ENCODE measurements around the gene G3BP1. TPM values are rescaled to one million over a fixed set of nuclear protein-coding genes. Genes with fewer than 3 reads are reported as not detected.

The G3BP1 gene
- total RNA-seq, 4 donors from 2014 or later = 49.8 to 75.5 (median 63.1) TPM

DNA sequence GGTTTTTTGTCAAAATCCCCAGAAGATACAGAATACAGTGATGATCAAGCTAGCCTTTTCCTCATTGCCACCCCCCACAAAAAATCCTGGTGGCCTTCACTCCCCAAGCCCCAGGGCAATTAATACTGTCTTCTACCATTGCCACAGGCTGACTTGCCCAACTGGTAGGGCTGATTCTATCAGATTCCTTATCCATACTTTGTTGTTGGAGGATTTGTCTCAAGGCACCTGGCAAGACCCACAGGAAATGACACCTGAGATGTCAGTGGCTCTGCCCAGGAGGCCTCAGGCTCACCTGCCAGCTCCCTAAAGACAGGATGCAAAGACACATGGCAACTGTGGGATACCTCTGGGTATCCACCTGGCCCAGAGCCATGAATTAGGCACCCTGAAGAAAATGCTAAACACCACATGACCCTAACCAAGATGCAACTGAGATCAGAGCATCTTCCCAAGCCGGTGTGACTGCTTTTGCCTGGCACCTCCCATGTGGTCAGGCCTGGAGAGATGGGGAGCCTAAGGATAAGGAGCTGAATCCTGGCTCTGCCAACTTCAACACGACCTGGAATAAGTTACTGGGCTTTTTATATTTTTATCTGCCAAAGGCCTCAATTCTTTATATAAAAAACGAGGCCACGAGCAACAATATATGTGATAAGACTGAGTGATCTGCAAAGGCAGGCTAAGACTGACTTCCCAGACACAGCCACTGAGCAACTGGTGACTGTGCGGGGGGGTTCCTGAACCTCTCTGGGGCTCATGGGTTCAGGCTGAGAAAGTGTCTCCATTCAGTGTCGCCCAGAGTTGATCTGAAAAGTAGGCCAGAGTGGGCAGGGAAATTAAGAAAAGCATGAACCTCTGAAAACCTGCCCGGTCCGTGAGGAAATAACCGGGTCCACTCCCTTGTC is 14.3 kb upstream of the G3BP1 start:
- peaks cover 0 to 12% (median 5%) of the 10 kb centered on the region in 4 donors for H3K36me3 ChIP-seq
- no peaks in the 10 kb centered on the region for H3K9me3 ChIP-seq
- WGBS = 27% methylated on average over 7 of the region's 9 CpGs
- peaks cover 16 to 44% (median 33%) of the 10 kb centered on the region in 4 donors for H3K4me1 ChIP-seq
- peak overlapping the region; percentile 83 to 91 (median 89) for H3K27ac ChIP-seq (replicated peaks in 1 of 4)
- TF ChIP-seq, protein P1, sequence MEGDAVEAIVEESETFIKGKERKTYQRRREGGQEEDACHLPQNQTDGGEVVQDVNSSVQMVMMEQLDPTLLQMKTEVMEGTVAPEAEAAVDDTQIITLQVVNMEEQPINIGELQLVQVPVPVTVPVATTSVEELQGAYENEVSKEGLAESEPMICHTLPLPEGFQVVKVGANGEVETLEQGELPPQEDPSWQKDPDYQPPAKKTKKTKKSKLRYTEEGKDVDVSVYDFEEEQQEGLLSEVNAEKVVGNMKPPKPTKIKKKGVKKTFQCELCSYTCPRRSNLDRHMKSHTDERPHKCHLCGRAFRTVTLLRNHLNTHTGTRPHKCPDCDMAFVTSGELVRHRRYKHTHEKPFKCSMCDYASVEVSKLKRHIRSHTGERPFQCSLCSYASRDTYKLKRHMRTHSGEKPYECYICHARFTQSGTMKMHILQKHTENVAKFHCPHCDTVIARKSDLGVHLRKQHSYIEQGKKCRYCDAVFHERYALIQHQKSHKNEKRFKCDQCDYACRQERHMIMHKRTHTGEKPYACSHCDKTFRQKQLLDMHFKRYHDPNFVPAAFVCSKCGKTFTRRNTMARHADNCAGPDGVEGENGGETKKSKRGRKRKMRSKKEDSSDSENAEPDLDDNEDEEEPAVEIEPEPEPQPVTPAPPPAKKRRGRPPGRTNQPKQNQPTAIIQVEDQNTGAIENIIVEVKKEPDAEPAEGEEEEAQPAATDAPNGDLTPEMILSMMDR (IDR thresholded peaks at IDR 0.05) = no peak
- TF ChIP-seq EP300 (IDR thresholded peaks at IDR 0.05) (no peak), POLR2A (IDR thresholded peaks at IDR 0.05; ENCODE audit: low read depth) (no peak), POLR2AphosphoS5 (IDR thresholded peaks at IDR 0.05) (no peak)
- DNase-seq (ENCODE audit: extremely low spot score) = no peak
- no peaks in the 10 kb centered on the region for H3K27me3 ChIP-seq
- intact Hi-C loops (cut with DNase I) = no loop called here
- H3K4me3 ChIP-seq = peak overlapping the region; percentile 78 to 96 (median 92)

DNA sequence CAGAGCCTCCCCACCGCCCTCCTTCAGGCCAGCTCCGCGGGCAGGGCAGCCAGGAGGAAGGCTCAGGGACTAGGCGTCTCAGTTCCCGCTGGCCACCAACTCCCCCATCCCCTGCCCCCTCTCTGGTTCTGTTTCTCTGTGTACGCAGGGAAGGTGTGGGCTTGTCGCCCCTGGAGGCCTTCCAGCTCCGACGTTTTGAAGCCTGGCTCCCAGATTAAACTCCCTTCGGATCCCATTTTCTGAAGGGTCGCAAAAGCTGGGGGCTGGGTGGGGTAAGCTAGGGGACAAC is 13.7 kb upstream of the G3BP1 start:
- no peak for DNase-seq (ENCODE audit: extremely low spot score)
- TF ChIP-seq, protein P1 (IDR thresholded peaks at IDR 0.05) = no peak
- TF ChIP-seq POLR2AphosphoS5 (IDR thresholded peaks at IDR 0.05) (no peak), EP300 (IDR thresholded peaks at IDR 0.05) (no peak), POLR2A (IDR thresholded peaks at IDR 0.05; ENCODE audit: low read depth) (no peak)
- Histone ChIP-seq H3K36me3 (peaks cover 0 to 7% (median 3%) of the 10 kb centered on the region in 4 donors), H3K4me3 (peak overlapping the region; percentile 78 to 96 (median 92)), H3K9me3 (no peaks in the 10 kb centered on the region), H3K4me1 (peaks cover 16 to 44% (median 33%) of the 10 kb centered on the region in 4 donors), H3K27me3 (no peaks in the 10 kb centered on the region), H3K27ac (replicated peaks in 1 of 4) (peak overlapping the region; percentile 83 to 91 (median 89))
- intact Hi-C loops (cut with DNase I) = no loop called here
- no CpG with 5 or more reads among the region's 11 CpGs for WGBS

DNA sequence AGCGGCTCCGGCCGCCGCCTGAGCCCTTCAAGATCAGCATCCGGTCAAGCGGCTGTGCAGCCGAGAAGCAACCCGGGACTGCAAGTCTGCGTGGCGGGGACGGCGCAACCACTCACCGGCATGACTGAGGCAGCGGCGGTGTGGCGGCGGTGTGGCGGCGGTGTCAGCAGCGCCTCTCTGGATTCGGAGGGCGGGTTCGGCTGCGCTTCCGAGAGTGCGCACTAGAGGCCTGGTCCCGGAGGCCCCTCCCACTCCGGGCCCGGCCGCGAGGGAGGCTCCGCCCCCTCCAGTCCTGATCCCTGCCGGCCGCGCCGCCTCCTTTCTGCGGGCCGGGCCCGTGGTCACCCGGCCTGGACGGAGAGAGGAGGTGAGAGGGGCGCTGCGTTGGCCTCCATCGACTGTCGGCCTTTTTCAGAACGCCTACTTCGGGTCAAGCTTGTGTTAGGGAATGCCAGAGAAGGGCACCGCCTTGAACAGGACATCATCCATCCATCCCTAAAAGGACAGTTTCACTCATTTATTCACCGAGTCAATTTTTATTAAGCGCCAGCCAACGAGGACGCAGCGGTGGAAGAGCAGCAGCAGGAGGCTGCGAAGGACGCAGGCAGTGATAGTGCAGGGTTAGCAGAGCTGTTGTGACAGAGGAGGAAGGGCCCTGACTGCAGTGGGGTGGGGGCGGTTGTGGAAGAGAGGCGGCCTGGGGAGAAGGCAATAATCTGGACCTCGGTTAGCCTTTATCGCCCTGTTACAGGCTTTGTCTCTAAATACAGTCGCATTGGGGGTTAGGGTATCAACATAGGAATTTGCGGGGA is 13.1 kb upstream of the G3BP1 start, which contains the start of gene ATOX1:
ATOX1 (minus strand) TSS at position 202 of the 812 bp plus-strand sequence; CDS start at position 122, 80 bp downstream.
- peaks cover 16 to 44% (median 33%) of the 10 kb centered on the region in 4 donors for H3K4me1 ChIP-seq
- no peaks in the 10 kb centered on the region for H3K9me3 ChIP-seq
- peak; percentile 96 for DNase-seq (ENCODE audit: extremely low spot score)
- peak within 1 kb of the TSS; percentile 83 to 91 (median 89) for H3K27ac ChIP-seq (replicated peaks in 1 of 4)
- H3K4me3 ChIP-seq = peak within 1 kb of the TSS; percentile 78 to 96 (median 92)
- peaks cover 0 to 2% (median under 1%) of the 10 kb centered on the region in 4 donors for H3K36me3 ChIP-seq
- 12% methylated on average over 13 of the region's 61 CpGs for WGBS
- TF ChIP-seq EP300 (IDR thresholded peaks at IDR 0.05) (no peak), POLR2AphosphoS5 (IDR thresholded peaks at IDR 0.05) (peak; percentile 93 to 95), POLR2A (IDR thresholded peaks at IDR 0.05; ENCODE audit: low read depth) (peak; percentile 35)
- TF ChIP-seq, protein P1 (IDR thresholded peaks at IDR 0.05) = peak; percentile 21 to 23 (median 23)
- intact Hi-C loops (cut with DNase I) = no loop called here
- H3K27me3 ChIP-seq = no peaks in the 10 kb centered on the region

DNA sequence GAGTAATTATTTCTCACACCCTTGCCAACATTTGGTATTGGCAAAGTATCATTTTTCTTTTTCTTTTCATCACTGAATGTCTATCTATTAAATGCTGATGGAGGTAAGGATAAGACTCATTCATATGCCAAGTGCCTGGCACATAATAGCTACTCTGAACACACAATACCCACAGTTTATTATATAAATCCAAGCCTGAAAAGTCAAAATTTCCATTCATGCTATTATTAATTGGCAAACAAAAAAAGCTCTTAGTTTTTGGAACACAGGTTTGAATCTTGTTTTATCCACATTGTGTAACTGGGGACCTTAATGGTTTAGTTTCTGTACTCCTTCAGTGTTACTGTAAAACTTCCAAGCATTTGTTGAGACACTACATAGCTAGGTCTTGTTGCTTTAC is 7.0 kb upstream of the G3BP1 start:
- DNase-seq (ENCODE audit: extremely low spot score) = no peak
- Histone ChIP-seq H3K27ac (replicated peaks in 1 of 4) (no peak overlapping the region), H3K36me3 (no peaks in the 10 kb centered on the region), H3K4me3 (no peak overlapping the region), H3K27me3 (no peaks in the 10 kb centered on the region), H3K9me3 (no peaks in the 10 kb centered on the region), H3K4me1 (peaks cover 0 to 5% (median 3%) of the 10 kb centered on the region in 4 donors)
- TF ChIP-seq POLR2AphosphoS5 (IDR thresholded peaks at IDR 0.05) (no peak), EP300 (IDR thresholded peaks at IDR 0.05) (no peak), POLR2A (IDR thresholded peaks at IDR 0.05; ENCODE audit: low read depth) (no peak)
- TF ChIP-seq, protein P1 (IDR thresholded peaks at IDR 0.05) = no peak
- intact Hi-C loops (cut with DNase I) = no loop called here
